ENCODE data around the gene KLHL11. TPM values are rescaled to one million over a fixed set of nuclear protein-coding genes. Genes with fewer than 3 reads are reported as not detected.

The KLHL11 gene
- total and polyA plus RNA-seq, 2 of the 8 experiments (the other 6 are each of a cell fraction or from before 2014, with no cell fraction given) = 4.2 to 13.7 TPM

DNA sequence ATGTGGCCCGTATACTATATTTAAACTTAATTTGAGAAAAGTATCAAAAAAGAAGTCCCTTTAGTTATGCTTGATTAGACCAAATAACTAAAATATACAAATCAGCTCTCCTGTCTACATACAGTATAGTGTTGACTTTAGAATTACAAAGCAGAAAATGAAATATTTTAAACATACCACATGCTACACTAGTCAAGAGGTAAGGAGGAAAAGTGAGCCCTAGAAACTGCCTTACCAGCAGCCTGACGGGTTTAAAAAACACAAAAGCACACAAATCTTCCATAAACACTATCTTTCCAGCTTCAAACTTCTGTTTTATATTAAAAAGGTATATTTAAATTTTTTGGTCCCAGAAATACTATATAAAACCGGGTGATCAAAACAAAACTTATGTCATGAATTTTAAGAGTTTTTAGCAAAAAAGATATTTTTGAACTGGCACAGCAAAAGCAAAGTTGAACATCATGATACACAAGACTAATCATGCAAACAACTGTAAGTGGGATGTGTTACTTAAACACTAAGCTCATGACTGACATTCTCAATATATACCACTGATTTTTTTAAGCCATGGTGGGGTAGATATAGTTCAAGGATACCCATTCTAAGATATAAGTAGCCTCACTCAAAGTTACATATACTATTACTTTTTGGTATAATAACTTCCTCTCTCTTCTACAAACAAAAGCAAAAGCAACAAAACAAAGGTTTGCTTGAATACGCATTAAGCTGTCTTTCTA is 15.8 kb downstream of the KLHL11 start:
- Histone ChIP-seq H2BK15ac (ENCODE audit: low read length) (no peak overlapping the region), H2AK5ac (ENCODE audit: low read depth, low read length) (no peak overlapping the region), H3K79me2 (ENCODE audit: control insufficient read depth in 1 of 2, insufficient read depth in 2 of 2, low read length in 2 of 2) (peaks cover 0 to 42% of the 10 kb centered on the region in 2 experiments; a peak in 2 of 4 replicates), H3K79me1 (ENCODE audit: low read depth, low read length) (peaks cover 5% of the 10 kb centered on the region), H3K4me1 (replicated peaks in 1 of 4; ENCODE audit: control insufficient read depth in 3 of 4, insufficient read depth in 4 of 4, low read length in 3 of 4) (no peaks in the 10 kb centered on the region), H4K20me1 (replicated peaks in 1 of 2; ENCODE audit: control insufficient read depth in 1 of 2, insufficient read depth in 2 of 2, low read length in 2 of 2) (peaks cover 0 to 3% of the 10 kb centered on the region in 2 experiments), H3K27ac (ENCODE audit: low read depth, low read length) (no peak overlapping the region), H3K56ac (replicated peaks; ENCODE audit: insufficient read length, low read depth, low read length) (no peak overlapping the region), H4K8ac (ENCODE audit: extremely low read depth, insufficient read depth, low read length) (no peak overlapping the region), H2BK5ac (ENCODE audit: low read depth, low read length) (no peak overlapping the region), H3K9ac (replicated peaks in 1 of 4; ENCODE audit: extremely low read depth in 1 of 4, low read depth in 3 of 4, low read length in 3 of 4) (no peak overlapping the region), H3K14ac (ENCODE audit: insufficient read length) (no peak overlapping the region), H3K23me2 (ENCODE audit: low read depth, low read length) (no peaks in the 10 kb centered on the region), H3K9me3 (ENCODE audit: insufficient read depth in 2 of 2, low read depth in 1 of 2, low read length in 1 of 2) (no peaks in the 10 kb centered on the region), H2BK120ac (replicated peaks; ENCODE audit: low read depth, low read length) (no peak overlapping the region), H3K23ac (ENCODE audit: insufficient read length) (no peak overlapping the region), H4K5ac (ENCODE audit: insufficient read length, low read depth, low read length) (no peak overlapping the region), H3K4me3 (ENCODE audit: extremely low read depth in 1 of 4, insufficient read depth in 2 of 4, low read depth in 3 of 4, low read length in 4 of 4) (no peak overlapping the region), H3K18ac (ENCODE audit: extremely low read depth, low read length) (no peak overlapping the region), H2BK12ac (ENCODE audit: low read depth, low read length) (no peak overlapping the region), H3K4me2 (ENCODE audit: insufficient read depth in 1 of 2, low read depth in 2 of 2, low read length in 2 of 2) (no peak overlapping the region), H3K36me3 (ENCODE audit: control insufficient read depth in 2 of 4, insufficient read depth in 4 of 4, low read length in 3 of 4) (peaks cover 8 to 16% (median 11%) of the 10 kb centered on the region in 4 experiments; a peak in 7 of 8 replicates), H2AFZ (ENCODE audit: low read length) (no peak overlapping the region), H4K91ac (replicated peaks; ENCODE audit: insufficient read length, low read length) (no peak overlapping the region), H3K27me3 (replicated peaks in 1 of 4; ENCODE audit: control insufficient read depth in 3 of 4, extremely low read depth in 1 of 4, insufficient read depth in 3 of 4, low read length in 3 of 4) (no peaks in the 10 kb centered on the region), H3K4ac (replicated peaks; ENCODE audit: insufficient read length, low read depth, low read length) (no peak overlapping the region), H2BK20ac (ENCODE audit: low read length) (no peak overlapping the region)
- FAIRE-seq = no peak
- WGBS, 2 experiments (ENCODE audit: extremely low coverage in 1 of 2, insufficient coverage in 1 of 2, insufficient read length in 1 of 2, insufficient replicate concordance in 2 of 2, low coverage in 1 of 2, low lambda C conversion rate in 2 of 2, missing lambda C conversion rate in 1 of 2) = 94% methylated on average over 4 of the region's 4 CpGs; no CpG with 5 or more reads in 1 of the 2 experiments
- POLR2A ChIA-PET (ENCODE audit: partially characterized antibody) = interaction anchor here (0.8 to 1.4 kb wide), 3 partner anchors 14 to 33 kb away, joined by 3 to 6 read pairs (median 3); partner anchors contain the start of gene KLHL11
- no peak for TF ChIP-seq GTF2F1 (IDR thresholded peaks at IDR 0.05; ENCODE audit: borderline replicate concordance, low read depth, low read length)
- no peak for TF ChIP-seq KDM4A (IDR thresholded peaks at IDR 0.05; ENCODE audit: low read depth, low read length, severe bottlenecking)
- no peak for TF ChIP-seq HDAC2 (IDR thresholded peaks at IDR 0.05; ENCODE audit: borderline replicate concordance in 1 of 2, low read depth in 2 of 2, low read length in 2 of 2)
- no peak for TF ChIP-seq CREB1 (IDR thresholded peaks at IDR 0.05)
- no peak for TF ChIP-seq SUZ12 (IDR thresholded peaks at IDR 0.05; ENCODE audit: low read length)
- no peak for DNase-seq (ENCODE audit: low read depth in 1 of 2, low spot score in 2 of 2)
- CTCF ChIA-PET (ENCODE audit: partially characterized antibody) = interaction anchor here (1.1 to 2.4 kb wide), 4 partner anchors 37 to 373 kb away, joined by 3 to 6 read pairs (median 4); partner anchors contain the start of gene FKBP10

Measured in H1 (cell line).